HG02981 (cell line): Measurements from ENCODE around the gene AIFM1.

Source experiments
- ATAC-seq: cut with Tn5 transposase; IDR thresholded peaks from one replicate; pipeline ENCODE4 v1.9.1; 2021; ENCODE audit warnings: mild to moderate bottlenecking, moderate library complexity; ENCODE audit not compliant: unreplicated experiment

Gene AIFM1

DNA sequence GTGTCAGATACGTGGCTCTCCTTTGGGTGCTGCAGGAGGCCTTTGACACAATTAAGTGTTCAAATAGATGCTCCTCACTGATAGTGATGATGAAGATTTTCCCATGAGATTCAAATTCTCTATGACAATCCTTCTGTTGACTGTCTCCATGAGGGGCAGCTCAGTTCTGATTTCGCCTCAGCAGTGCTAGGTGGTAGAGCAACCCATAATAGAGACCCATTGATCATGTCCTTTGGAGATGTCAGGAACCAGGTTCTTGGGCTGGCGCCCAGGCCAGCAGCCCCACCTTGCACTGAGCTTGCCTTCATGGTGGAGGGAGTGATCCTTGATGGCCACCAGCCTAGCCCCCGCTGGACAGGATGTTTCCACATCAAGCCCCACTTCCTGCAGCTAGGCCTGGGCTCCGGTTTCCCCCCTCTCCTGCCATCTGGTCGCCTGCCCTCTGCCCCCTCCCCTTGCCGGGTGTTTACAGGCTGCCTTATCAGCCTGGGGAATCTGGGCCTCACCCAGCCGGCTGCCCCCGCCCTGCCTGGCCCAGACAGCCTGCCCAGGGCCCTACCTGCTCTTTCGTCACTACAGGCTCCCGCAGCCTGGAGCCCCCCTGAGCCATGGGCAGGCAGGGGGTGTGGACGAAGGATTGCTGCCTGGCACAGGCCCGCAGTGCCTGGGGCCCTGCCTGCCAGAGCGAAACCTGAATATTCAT, 68.0 kb downstream of the AIFM1 start:
- no peak for ATAC-seq

DNA sequence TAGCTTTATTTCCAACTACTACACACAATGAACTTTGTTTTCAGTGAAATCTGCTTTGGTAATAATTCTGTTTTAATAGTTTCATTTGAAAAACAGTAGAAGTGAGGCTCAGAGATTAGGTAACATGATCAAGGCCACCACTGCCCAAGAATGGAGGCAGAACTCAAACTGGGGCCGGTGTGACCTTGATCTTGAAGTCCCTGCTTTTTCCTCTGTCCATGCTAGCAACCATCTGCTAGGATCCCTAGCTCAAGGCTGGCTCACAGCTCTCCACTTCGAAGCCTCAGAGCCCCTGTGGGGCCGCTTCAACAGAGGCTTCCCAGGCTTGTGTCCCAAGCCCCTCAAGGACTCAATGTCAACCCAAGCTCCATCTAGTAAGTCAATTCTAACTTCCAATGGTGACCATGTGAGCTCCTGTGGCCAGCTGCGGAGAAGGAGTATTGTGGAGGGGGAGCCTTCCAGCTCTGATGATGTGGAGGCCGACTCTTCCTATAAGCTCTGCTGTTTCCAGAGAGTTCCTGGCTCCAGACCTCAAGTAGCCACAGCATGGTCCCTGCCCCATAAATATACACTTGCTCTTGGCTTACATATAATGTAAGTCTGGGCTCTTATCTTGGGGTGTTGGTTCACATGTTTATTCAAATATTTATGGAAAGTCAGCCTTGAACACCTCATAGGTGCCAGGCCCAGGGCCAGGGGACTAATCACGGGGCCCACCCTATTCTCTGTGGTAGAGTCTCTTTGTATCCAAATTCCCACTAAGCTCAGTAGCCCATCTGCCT, 70.2 kb downstream of the AIFM1 start:
- ATAC-seq: no peak

DNA sequence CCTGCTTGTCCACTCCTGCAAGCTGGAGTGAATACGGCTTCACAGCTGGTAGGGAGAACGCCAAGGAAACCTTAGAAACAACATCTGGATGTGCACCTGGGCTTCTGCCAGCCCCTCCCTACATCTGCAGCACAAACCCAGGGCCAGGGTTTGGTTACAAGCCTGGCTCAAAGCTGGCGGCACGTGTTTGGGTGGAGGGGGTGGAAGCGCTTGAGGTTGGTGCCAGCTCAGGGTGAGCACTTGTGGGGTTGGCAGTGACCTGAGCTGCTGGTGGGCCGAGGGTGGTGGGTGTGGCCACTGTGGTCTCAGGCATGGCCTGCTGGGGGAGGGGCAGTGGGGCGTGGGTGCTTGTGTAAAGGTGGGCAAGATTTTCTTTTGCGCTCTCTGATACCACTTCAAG, 70.9 kb downstream of the AIFM1 start:
- no peak for ATAC-seq

DNA sequence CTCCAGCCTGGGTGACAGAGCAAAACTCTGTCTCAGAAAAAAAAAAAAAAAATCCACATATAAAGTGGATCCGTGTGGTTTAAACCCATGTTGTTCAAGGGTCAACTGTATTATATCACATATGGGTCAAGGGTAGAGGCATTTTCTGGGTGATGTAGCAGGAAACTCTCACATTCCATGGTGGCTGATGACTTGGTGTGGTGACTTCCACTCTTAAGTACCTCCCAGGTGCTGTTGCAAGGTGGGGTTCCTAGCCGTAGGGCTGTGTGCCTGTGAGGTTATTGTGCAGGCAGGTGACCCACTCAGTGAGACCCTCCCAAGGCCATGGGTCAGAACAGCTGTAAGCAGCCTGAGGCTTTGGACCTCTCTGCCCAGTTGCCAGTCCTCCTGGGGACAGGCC, 72.4 kb downstream of the AIFM1 start:
- ATAC-seq: no peak

DNA sequence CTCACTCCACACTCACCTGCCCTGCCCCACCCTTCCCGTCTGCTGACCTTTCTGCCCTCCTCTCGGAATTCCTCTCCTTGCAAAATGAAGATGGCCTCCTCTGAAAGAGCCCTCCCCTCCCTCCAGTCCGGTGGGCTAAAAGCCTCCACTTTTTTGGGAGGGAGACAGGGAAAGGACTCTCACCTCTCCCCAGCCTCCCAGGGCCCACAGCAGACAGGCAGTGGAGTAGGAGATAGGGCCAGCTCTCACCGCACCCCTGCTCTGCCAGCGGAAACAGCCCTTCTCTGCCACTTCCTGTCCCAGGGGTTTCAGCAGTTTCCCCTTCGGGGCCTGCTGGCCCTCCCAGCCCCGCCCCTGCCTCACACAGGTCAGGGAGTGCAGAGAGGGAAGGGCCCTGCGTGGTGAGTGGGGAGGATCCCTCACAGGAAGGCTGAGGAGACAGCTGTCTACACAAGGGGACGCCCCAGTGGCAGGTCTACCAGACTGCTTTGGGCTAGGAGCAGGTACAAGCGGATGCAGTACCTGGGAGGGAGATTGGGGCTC, 73.6 kb downstream of the AIFM1 start:
- ATAC-seq: peak; percentile 99

DNA sequence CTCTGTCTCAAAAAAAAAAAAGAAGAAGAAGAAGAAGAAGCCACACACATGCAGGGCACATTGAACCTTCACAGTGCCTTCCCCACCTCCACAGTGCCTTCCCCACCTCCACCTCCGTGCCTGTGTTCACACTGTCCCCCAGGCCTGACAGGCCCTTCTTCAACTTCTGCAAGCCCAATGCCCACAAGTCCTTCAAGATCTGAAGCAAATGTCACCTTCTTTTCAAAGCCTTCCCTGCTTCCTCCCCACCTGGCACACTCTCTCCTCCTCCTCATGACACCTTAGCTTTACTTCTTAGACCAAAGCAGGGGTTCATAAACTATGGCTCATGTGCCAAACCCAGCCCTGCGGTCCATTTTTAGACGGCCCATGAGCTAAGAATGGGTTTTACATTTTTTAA, 75.3 kb downstream of the AIFM1 start:
- no peak for ATAC-seq

DNA sequence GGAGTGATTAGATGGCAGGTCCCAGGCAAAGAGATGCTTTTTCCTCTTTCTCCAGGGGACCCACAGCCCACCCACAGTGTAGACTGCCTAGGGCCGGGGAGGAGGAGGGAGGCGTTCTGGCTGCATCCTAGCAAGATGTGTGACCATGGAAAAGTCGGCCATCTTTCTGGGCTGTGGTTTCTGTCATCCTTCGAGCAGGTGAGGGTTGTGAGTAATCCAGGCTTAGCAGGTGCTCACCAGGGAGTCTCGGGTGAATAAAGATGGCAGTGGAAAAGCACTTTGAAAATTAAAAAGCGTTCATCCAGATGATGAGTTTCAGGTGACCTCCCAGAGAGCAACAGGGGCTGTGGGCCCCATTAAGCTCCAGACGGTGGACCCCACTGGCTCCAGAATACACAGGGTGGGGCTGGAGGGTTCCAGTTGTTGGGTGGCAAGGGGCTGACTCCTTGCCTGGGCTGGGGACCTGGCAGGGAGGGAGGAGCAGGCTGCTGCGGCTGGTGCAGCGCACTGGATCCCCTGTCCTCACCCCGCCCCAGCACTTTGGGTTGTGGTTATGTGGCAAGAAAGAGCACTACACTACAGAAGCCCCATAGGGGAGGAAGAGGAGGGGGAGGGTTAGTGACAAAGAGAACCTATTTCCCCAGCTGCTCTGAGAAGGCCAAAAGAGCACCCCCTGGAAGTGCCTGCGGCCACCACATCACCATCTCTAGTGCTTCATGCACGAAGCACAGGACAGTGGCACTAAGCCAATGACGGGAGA, 79.0 kb downstream of the AIFM1 start:
- peak; percentile 33 for ATAC-seq

DNA sequence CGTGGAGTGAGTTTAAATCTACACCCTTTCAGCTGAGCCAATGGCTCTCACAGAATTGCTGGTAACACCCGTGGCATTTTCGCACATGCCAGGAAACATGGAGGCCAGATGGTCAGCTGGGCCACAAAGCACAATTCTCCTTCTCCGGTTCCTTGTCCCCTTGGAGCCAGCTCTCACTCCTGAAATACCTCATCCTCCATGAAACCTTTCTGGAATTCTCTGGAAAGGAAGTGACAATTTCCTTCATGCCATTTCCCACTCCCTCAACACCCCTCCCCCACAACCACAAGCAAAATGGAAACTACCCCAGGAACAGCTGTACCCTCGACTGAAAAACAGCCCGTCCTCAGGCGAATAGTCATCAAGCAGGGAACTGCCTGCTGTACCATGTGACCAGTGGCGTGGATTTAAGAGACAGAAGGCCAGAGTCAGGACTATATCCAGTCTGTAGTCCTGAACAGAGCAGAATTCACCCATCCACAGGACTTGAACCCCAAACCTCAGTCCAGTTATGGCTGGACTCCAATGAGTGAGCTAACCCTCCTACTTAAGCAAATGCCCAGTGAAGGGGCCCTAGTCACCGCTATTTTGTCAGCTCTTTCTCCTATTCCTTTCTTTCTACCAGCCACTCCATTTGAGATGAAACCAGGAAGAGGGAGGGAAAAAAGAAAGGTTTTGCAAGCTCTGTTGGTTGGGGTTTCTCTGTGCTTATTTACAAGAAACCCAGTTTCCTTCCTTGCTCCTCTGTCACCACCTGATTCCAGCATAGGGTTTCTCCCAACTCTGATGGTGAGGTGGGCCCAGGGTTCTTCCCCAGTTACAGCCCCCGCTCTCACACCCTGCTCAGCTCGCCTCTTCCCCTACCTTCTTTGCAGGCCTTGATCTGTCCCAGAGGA, 79.8 kb downstream of the AIFM1 start:
- ATAC-seq: no peak

DNA sequence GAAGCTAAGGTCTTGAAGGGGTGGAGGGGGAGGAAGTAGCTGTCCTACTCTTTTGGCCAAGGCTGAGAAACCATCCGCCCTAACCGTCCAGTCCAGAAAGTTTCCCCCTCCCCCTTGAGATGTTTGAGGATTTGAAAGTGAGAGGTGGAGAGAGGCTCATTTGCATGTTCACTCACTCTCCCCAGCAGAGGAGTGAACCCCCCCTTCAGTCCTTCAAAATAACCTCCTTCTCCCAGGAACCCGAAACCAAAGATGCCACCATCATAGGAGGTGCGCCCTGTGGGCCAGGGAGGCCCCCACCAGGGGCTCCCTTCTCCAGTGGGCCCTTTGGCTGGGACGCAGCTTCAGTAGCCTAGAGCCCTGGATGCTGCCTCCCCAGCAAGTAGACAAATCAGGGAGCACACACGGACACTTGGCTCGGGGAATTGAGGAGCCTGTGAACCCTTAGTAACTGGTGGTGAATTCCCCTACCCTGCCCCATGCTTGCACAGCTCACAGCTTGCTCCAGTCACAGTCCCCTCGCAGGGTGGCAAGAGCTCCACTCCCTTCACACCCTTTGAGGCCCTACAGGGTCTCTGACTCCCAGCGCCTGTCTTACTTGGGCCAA, 80.9 kb downstream of the AIFM1 start:
- peak; percentile 32 for ATAC-seq

DNA sequence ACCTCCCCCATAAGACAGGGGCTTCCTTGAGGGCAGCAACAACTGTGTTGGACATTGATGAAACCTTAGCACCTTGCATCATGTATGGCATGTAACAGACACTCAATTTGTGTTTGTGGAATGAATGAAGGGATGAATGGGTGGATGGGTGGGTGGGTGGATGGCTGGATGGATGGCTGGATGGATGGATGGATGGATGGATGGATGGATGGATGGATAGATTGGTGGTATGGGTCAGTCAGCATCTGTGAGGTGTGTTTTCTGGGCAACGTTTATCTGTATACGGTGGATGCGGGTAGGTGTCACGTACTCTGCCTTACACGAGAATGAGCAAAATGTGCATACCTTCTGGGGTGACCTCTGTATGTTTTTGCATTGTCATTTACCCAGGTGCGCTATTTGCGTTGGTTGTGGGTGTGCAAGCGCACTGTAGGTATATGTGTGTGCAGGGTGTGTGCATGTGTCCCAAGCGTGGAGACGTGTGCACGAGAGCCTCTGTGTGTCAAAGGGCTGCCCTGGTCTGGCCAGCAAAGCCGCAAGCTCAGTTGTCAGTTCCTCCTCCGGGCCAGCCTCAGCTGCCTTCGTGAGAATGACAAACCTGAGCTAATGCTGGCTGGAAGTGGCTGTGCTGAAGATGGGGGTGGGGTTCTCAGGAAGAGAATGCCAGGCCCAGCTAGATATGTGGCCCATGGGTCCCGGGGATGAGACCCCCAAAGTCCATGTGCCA, 81.8 kb downstream of the AIFM1 start:
- no peak for ATAC-seq

DNA sequence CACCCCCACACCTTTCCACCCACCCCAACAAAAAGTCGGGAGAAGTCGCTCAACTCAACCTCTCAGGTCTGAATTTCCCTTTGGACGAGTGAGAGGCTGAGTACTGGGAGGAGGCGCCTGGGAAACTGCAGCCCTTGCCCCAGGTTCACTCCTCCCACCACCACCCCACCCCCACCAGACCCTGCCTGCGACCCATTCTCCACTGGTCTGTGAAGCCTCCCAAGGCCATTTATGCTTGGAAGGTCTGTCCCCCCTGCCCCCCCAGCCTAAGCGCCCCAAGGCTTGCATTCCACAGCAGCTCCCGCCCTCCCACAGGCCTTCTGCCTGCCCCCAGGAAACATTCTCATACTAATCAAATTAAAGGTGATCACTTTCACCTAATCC, 82.5 kb downstream of the AIFM1 start:
- no peak for ATAC-seq

DNA sequence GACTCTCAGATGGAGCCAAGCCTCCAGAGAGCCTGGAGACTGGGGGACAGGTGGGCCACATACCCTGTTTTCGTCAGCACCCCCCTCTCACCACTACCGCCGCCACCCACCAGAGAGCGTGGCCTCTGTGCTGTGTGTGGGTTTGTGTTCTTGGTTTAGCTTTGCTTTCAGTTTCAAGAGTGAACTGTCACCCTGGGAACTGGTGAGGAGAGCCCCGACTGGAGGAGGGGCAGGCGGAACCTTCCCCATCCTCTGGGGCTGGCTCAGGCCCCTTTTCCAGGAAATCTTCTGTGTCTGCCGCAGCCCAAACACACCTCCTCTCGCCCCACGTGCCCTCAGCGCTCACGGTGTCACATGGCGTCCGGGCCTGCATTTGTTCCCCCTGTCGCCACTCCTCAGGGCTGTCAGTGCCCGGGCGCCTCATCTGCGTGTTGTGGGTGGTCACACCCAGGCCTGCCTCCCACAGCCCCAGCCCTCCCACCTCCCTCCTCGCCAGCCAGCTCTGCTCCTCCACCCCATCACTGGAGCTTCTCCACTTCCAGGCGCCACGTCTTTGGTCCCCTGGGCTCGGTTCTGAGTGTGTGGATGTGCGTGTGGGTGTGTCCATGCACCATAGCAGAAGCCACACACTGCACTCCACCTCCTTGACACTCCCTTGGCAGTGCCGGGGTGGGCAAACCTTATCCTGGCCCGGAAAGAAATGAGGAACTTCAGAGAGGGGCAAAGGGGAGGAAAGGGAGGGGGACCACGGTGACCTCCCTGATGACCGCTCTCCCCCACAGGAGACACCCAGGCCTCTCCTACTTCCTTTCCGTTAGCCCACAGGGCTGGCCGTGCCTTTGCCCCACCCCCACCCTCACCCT, 83.2 kb downstream of the AIFM1 start:
- ATAC-seq: peak; percentile 58

DNA sequence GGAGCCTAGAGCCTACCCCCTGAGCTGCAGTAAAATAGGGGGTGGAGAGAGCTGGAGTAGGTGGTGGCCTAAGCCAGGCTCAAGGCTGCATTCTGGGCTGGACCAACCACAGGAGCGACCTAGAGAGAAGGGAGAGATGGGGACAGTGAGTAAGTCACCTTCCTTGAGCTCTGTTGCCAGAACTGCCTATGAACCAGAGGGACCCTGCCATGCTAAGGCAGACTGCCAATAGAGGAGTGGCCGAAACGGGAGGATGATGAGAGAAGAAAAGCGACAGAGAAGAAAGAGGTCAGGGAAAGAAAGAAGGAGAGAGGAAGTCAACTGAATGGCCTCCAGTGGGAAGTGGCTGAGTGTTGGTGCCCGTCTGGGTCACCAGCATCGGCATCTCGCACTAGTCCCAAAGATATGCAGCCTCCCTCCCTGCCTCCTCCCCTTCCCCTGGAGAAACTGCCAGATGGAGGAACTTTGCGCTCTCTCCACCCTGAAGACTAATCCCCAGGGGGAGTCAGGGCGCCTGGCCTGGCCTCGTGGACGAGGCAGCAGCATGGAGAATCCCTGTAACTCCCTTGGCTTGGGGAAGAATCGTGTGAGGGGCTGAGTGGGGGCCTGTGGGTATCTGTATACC, 84.1 kb downstream of the AIFM1 start:
- ATAC-seq: no peak

DNA sequence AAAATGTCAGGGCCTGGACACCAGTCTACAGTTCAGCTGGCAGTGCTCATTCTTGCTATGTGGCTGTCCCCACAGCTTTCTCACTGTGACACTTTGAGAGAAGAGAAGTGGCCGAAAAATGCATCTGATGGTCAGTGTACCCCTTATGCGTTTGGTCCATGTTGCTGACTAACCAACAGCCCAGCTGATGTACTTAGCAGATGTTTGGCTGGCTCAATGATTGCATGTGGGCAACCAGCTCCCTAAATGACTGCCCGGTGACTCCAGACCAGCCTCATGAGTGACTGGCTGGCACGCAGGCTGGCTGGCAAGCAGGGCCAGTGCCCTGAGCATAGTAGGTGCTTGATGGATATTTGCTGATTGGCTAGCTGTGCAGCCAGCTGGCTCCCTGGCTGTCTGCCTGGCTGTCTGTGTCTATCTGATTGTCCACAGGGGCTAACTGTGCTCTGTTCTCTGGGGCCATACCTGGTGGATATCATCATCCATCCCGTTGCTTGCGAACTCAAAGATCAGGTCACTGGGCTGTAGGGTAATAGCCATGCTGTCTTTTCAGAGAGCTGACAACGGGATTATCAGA, 84.8 kb downstream of the AIFM1 start:
- ATAC-seq: no peak

DNA sequence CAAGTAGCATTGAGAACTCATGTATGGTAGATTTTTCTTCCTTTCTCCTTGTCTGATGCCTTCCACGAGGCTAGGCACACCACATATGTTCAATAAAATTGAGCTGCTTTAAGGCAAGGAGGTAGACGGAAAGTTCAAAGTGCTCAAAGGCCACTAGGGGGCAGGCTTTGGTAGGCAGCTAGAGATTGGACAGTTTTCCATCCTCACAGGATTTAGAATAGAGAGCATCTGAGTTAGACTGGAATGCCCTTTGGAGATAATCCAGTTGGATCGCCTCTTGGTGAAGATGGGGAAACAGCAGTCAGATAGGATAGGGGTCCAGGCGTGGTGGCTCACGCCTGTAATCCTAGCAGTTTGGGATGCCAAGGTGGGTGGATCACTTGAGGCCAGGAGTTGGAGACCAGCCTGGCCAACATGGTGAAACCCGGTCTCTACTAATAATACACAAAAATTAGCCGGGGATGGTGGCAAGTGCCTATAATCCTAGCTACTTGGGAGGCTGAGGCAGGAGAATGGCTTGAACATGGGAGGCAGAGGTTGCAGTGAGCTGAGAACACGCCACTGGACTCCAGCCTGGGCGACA, 85.7 kb downstream of the AIFM1 start:
- ATAC-seq: no peak
